ENCODE results near the gene PCLO. TPM values are rescaled to one million over a fixed set of nuclear protein-coding genes. Genes with fewer than 3 reads are reported as not detected.

The PCLO gene
- polyA plus RNA-seq, 3 donors, result not detected

DNA sequence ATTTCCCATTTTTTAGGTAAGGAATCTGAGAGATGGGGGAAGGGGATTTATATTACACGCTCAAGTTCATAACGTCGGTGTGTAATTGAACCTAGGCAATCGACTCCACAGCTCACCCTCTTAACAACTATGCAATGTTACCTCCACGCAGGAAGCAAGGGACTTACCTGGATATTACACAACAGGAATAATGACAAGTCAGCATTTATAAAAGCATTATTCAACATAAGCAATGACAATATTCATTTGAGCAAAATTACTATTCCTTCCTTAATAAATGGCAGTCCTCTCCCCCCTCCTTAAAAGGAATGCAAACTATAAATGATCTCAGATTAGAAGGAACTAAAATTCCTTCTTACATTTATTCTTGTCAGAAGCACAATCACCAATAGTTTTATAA is 104.0 kb downstream of the PCLO start:
- DNase-seq, result no peak
- H3K9me3 Mint-ChIP-seq, result peaks cover 0 to 6% (median 0%) of the 10 kb centered on the region in 7 donors
- intact Hi-C loops (cut with micrococcal nuclease), result no loop called here

GRCh38 chr7:83055197-83055596 is 107.5 kb downstream of the PCLO start:
- no peaks in the 10 kb centered on the region for H3K27me3 Mint-ChIP-seq (ENCODE audit: low read depth in 3 of 3)
- no CpG with 5 or more reads among the region's 2 CpGs for WGBS (ENCODE audit: insufficient coverage)

More for the DNA sequence above, 104.0 kb downstream of the PCLO start:
- Histone ChIP-seq H3K9ac (ENCODE audit: insufficient read depth, low read length, poor library complexity, severe bottlenecking) (no peak overlapping the region), H3K36me3 (replicated peaks in 1 of 2; ENCODE audit: control insufficient read depth in 1 of 2, insufficient read depth in 2 of 2, low read length in 2 of 2) (no peaks in the 10 kb centered on the region), H3K4me2 (replicated peaks; ENCODE audit: extremely low read depth, low read length, poor library complexity, severe bottlenecking) (no peak overlapping the region), H2AFZ (ENCODE audit: insufficient read depth, low read depth, low read length, poor library complexity, severe bottlenecking) (no peak overlapping the region), H3K9me3 (replicated peaks in 1 of 2; ENCODE audit: control insufficient read depth in 1 of 2, insufficient read depth in 1 of 2, low read length in 2 of 2) (no peaks in the 10 kb centered on the region), H3K79me2 (ENCODE audit: insufficient read depth, low read length) (no peaks in the 10 kb centered on the region), H3K4me3 (replicated peaks in 1 of 3; ENCODE audit: low read depth in 2 of 3, low read length in 3 of 3) (no peak overlapping the region), H4K20me1 (ENCODE audit: insufficient read depth, low read length) (no peaks in the 10 kb centered on the region), H3K4me1 (ENCODE audit: control insufficient read depth in 1 of 2, insufficient read depth in 2 of 2, low read length in 2 of 2) (no peaks in the 10 kb centered on the region), H3K27me3 (ENCODE audit: control insufficient read depth in 2 of 2, insufficient read depth in 2 of 2, low read length in 2 of 2) (no peaks in the 10 kb centered on the region), H3K27ac (ENCODE audit: low read depth in 1 of 2, low read length in 2 of 2) (no peak overlapping the region)
- no peak overlapping the region for H3K4me3 Mint-ChIP-seq
- H3K36me3 Mint-ChIP-seq, result no peaks in the 10 kb centered on the region
- TF ChIP-seq CTCF (IDR thresholded peaks at IDR 0.05), result no peak
- no peak overlapping the region for H3K27ac Mint-ChIP-seq
- no peaks in the 10 kb centered on the region for H3K4me1 Mint-ChIP-seq
- H3K27me3 Mint-ChIP-seq (ENCODE audit: low read depth in 3 of 3), result no peaks in the 10 kb centered on the region
- WGBS (ENCODE audit: insufficient coverage), result 86% methylated on average over 2 of the region's 5 CpGs

More at GRCh38 chr7:83055197-83055596, 107.5 kb downstream of the PCLO start:
- intact Hi-C loops (cut with micrococcal nuclease), result no loop called here
- Mint-ChIP-seq H3K4me1 (no peaks in the 10 kb centered on the region), H3K36me3 (no peaks in the 10 kb centered on the region), H3K9me3 (peaks cover 0 to 4% (median 0%) of the 10 kb centered on the region in 7 donors), H3K27ac (no peak overlapping the region), H3K4me3 (no peak overlapping the region)
- Histone ChIP-seq H3K27ac (ENCODE audit: low read depth in 1 of 2, low read length in 2 of 2) (no peak overlapping the region), H3K9me3 (replicated peaks in 1 of 2; ENCODE audit: control insufficient read depth in 1 of 2, insufficient read depth in 1 of 2, low read length in 2 of 2) (peaks cover 0 to 4% of the 10 kb centered on the region in 2 donors), H2AFZ (ENCODE audit: insufficient read depth, low read depth, low read length, poor library complexity, severe bottlenecking) (no peak overlapping the region), H3K79me2 (ENCODE audit: insufficient read depth, low read length) (no peaks in the 10 kb centered on the region), H3K4me3 (replicated peaks in 1 of 3; ENCODE audit: low read depth in 2 of 3, low read length in 3 of 3) (no peak overlapping the region), H3K4me2 (replicated peaks; ENCODE audit: extremely low read depth, low read length, poor library complexity, severe bottlenecking) (no peak overlapping the region), H3K27me3 (ENCODE audit: control insufficient read depth in 2 of 2, insufficient read depth in 2 of 2, low read length in 2 of 2) (no peaks in the 10 kb centered on the region), H3K36me3 (replicated peaks in 1 of 2; ENCODE audit: control insufficient read depth in 1 of 2, insufficient read depth in 2 of 2, low read length in 2 of 2) (no peaks in the 10 kb centered on the region), H3K9ac (ENCODE audit: insufficient read depth, low read length, poor library complexity, severe bottlenecking) (no peak overlapping the region), H4K20me1 (ENCODE audit: insufficient read depth, low read length) (no peaks in the 10 kb centered on the region), H3K4me1 (ENCODE audit: control insufficient read depth in 1 of 2, insufficient read depth in 2 of 2, low read length in 2 of 2) (no peaks in the 10 kb centered on the region)
- no peak for TF ChIP-seq CTCF (IDR thresholded peaks at IDR 0.05)
- no peak for DNase-seq
